ENCODE data around the gene NOTCH4.

- TF ChIP-seq CTCF (IDR thresholded peaks at IDR 0.05; ENCODE audit: low read depth, low read length): no peak
- TF ChIP-seq MAX (IDR thresholded peaks at IDR 0.05; ENCODE audit: low read depth, low read length): no peak
- no peak for TF ChIP-seq POLR2A (IDR thresholded peaks at IDR 0.05; ENCODE audit: extremely low read depth, insufficient read length)
Measured at GRCh38 chr6:32191696-32192607, 31.9 kb downstream of the NOTCH4 start.
